Parathyroid adenoma (tissue), 2 donors: Measurements from ENCODE around the gene PCDHA4.
"Not testable (repeated sequence)": the region's sequence is repeated elsewhere in the genome, so short reads cannot be mapped to it uniquely, and the experiment has no call there.

Source experiments
- H2AFZ ChIP-seq: fragments of 300-600 bp; sonication (generic); one replicate; pipeline ENCODE4 v1.7.0; 2017; ENCODE audit warnings: antibody characterized with exemption, mild to moderate bottlenecking
- H3K27ac ChIP-seq: fragments of 300-600 bp; sonication (generic); one replicate; pipeline ENCODE4 v1.7.0; 2017
- H3K27me3 ChIP-seq: fragments of 300-600 bp; sonication (generic); one replicate; pipeline ENCODE4 v1.7.0; 2017; ENCODE audit warnings: low read length; ENCODE audit not compliant: control insufficient read depth, insufficient read depth
- H3K36me3 ChIP-seq: fragments of 300-600 bp; sonication (generic); one replicate; pipeline ENCODE4 v1.7.0; 2017; ENCODE audit warnings: low read length; ENCODE audit not compliant: control insufficient read depth, insufficient read depth
- H3K4me1 ChIP-seq: fragments of 300-600 bp; sonication (generic); one replicate; pipeline ENCODE4 v1.7.0; 2017; ENCODE audit warnings: control low read depth
- H3K4me2 ChIP-seq: fragments of 300-600 bp; sonication (generic); one replicate; pipeline ENCODE4 v1.7.0; 2017; ENCODE audit warnings: low read length
- H3K4me3 ChIP-seq: fragments of 300-600 bp; sonication (generic); one replicate; pipeline ENCODE4 v1.7.0; 2017; ENCODE audit warnings: low read depth, low read length
- H3K79me2 ChIP-seq: fragments of 300-600 bp; sonication (generic); one replicate; pipeline ENCODE4 v1.7.0; 2017; ENCODE audit warnings: control low read depth
- H3K9ac ChIP-seq: fragments of 300-600 bp; sonication (generic); one replicate; pipeline ENCODE4 v1.7.0; 2017; ENCODE audit warnings: mild to moderate bottlenecking
- H3K9me3 ChIP-seq: fragments of 300-600 bp; sonication (generic); one replicate; pipeline ENCODE4 v1.7.0; 2017; ENCODE audit warnings: low read length; ENCODE audit not compliant: control insufficient read depth
- CTCF ChIP-seq: fragments of 300-600 bp; sonication (generic); IDR thresholded peaks from one replicate; pipeline ENCODE4 v1.7.0; 2017; ENCODE audit warnings: antibody characterized with exemption, mild to moderate bottlenecking
- donor health status: primary hyperparathyroidism.

PCDHA4 gene

GRCh38 chr5:140802781-140803271 lies 4.0 kb upstream of the PCDHA4 start:
- no peak for TF ChIP-seq CTCF
- Histone ChIP-seq H3K27ac (no peak overlapping the region), H3K4me1 (no peaks in the 10 kb centered on the region), H3K9me3 (peaks cover 4% of the 10 kb centered on the region), H2AFZ (no peak overlapping the region), H3K36me3 (no peaks in the 10 kb centered on the region), H3K4me2 (no peak overlapping the region), H3K27me3 (no peaks in the 10 kb centered on the region), H3K9ac (no peak overlapping the region), H3K4me3 (no peak overlapping the region), H3K79me2 (no peaks in the 10 kb centered on the region)

- H3K4me1 ChIP-seq, H3K4me3 ChIP-seq, H3K27ac ChIP-seq, H3K36me3 ChIP-seq, H3K9ac ChIP-seq, H2AFZ ChIP-seq, H3K79me2 ChIP-seq, H3K9me3 ChIP-seq, H3K27me3 ChIP-seq, H3K4me2 ChIP-seq: not testable (repeated sequence)
Observed at GRCh38 chr5:140808241-140808888, 1.5 kb downstream of the PCDHA4 start.

- no peak overlapping the region for H3K4me2 ChIP-seq
- no peaks in the 10 kb centered on the region for H3K27me3 ChIP-seq
- H3K9ac ChIP-seq = no peak overlapping the region
- no peaks in the 10 kb centered on the region for H3K9me3 ChIP-seq
- TF ChIP-seq CTCF = no peak
- H3K79me2 ChIP-seq = no peaks in the 10 kb centered on the region
- no peaks in the 10 kb centered on the region for H3K4me1 ChIP-seq
- H3K27ac ChIP-seq = no peak overlapping the region
- H2AFZ ChIP-seq = no peak overlapping the region
- no peaks in the 10 kb centered on the region for H3K36me3 ChIP-seq
- no peak overlapping the region for H3K4me3 ChIP-seq
Observed at GRCh38 chr5:140808889-140809291, 2.0 kb downstream of the PCDHA4 start.

GRCh38 chr5:140821375-140822280 lies 14.8 kb downstream of the PCDHA4 start, which contains the start of gene PCDHA5:
Gene PCDHA5, plus strand, starts transcription at chr5:140821613.
- Histone ChIP-seq H3K9ac (no peak within 1 kb of the TSS), H3K27ac (no peak within 1 kb of the TSS), H3K4me1 (no peaks in the 10 kb centered on the region), H3K4me2 (no peak within 1 kb of the TSS), H3K9me3 (no peaks in the 10 kb centered on the region), H3K36me3 (no peaks in the 10 kb centered on the region), H3K79me2 (no peaks in the 10 kb centered on the region), H2AFZ (no peak within 1 kb of the TSS), H3K27me3 (no peaks in the 10 kb centered on the region), H3K4me3 (no peak within 1 kb of the TSS)
- TF ChIP-seq CTCF = no peak

GRCh38 chr5:140822281-140822629 lies 15.4 kb downstream of the PCDHA4 start:
- Histone ChIP-seq H3K79me2 (no peaks in the 10 kb centered on the region), H3K4me1 (no peaks in the 10 kb centered on the region), H3K4me3 (no peak overlapping the region), H2AFZ (no peak overlapping the region), H3K36me3 (no peaks in the 10 kb centered on the region), H3K27ac (no peak overlapping the region), H3K4me2 (no peak overlapping the region), H3K9ac (no peak overlapping the region), H3K27me3 (no peaks in the 10 kb centered on the region), H3K9me3 (no peaks in the 10 kb centered on the region)
- TF ChIP-seq CTCF = no peak

- H3K27ac ChIP-seq, H3K9me3 ChIP-seq, H3K27me3 ChIP-seq, H3K4me3 ChIP-seq, H2AFZ ChIP-seq, H3K79me2 ChIP-seq, H3K36me3 ChIP-seq, H3K9ac ChIP-seq, H3K4me2 ChIP-seq, H3K4me1 ChIP-seq: not testable (repeated sequence)
Observed at GRCh38 chr5:140822969-140823368, 16.1 kb downstream of the PCDHA4 start.
